A549 (cell line): Measurements from ENCODE around the gene OR6B2.

Source experiments
- CBX8 ChIP-seq: fragments of 200-600 bp; sonication (generic); IDR thresholded peaks from 2 replicates; pipeline ENCODE4 v1.6.1; 2016
- CHD2 ChIP-seq: fragments of 150-350 bp; IDR thresholded peaks from 2 replicates; pipeline ENCODE4 v1.6.1; 2014; ENCODE audit warnings: low read length; ENCODE audit not compliant: partially characterized antibody
- CTCF ChIP-seq: fragments of >200 bp; sonication (Bioruptor Twin); formaldehyde crosslinking; IDR thresholded peaks from 3 replicates; pipeline ENCODE4 v1.5.1; 2016
- ELK1 ChIP-seq: fragments of 150-350 bp; IDR thresholded peaks from 2 replicates; pipeline ENCODE4 v1.6.1; 2014; ENCODE audit warnings: low read depth, mild to moderate bottlenecking, low read length
- EP300 ChIP-seq, 2 experiments: fragments of >200 bp; sonication (Bioruptor Twin); formaldehyde crosslinking; IDR thresholded peaks; 2 replicates in 1 of 2; 3 replicates in 1 of 2; pipeline ENCODE4 v1.6.1; 2016 to 2017
- HES2 ChIP-seq: fragments of >200 bp; sonication (Bioruptor Twin); formaldehyde crosslinking; IDR thresholded peaks from 2 replicates; pipeline ENCODE4 v1.6.1; 2016
- HMGXB4 ChIP-seq: fragments of 250-450 bp; sonication (Bioruptor Pico); IDR thresholded peaks from 2 replicates; pipeline ENCODE4 v1.5.0; 2021; ENCODE audit warnings: mild to moderate bottlenecking, moderate library complexity, borderline replicate concordance
- POLR2A ChIP-seq: IDR thresholded peaks from 2 replicates; pipeline ENCODE4 v1.6.1; 2012; ENCODE audit warnings: mild to moderate bottlenecking, low read length
- RAD21 ChIP-seq, 2 experiments: fragments of >200 bp in 1 of 2; sonication (Bioruptor Twin) in 1 of 2; formaldehyde crosslinking in 1 of 2; IDR thresholded peaks in 1 of 2; conservative IDR thresholded peaks in 1 of 2; 2 replicates in 1 of 2; 3 replicates in 1 of 2; pipeline ENCODE4 v1.6.1; 2012 to 2018; ENCODE audit warnings: inconsistent platforms in 1 of 2
- REST ChIP-seq: fragments of 200-600 bp; sonication (generic); IDR thresholded peaks from 2 replicates; pipeline ENCODE4 v1.6.1; 2016; ENCODE audit warnings: antibody characterized with exemption, mild to moderate bottlenecking, moderate library complexity
- RFX5 ChIP-seq: fragments of 450-650 bp; IDR thresholded peaks from 2 replicates; pipeline ENCODE4 v1.7.1; 2014; ENCODE audit warnings: antibody characterized with exemption, mild to moderate bottlenecking, moderate library complexity
- USF2 ChIP-seq: fragments of 450-650 bp; IDR thresholded peaks from 2 replicates; pipeline ENCODE4 v1.6.1; 2014; ENCODE audit warnings: antibody characterized with exemption
- ZSCAN20 ChIP-seq: fragments of 250-450 bp; sonication (Bioruptor Pico); IDR thresholded peaks from 2 replicates; pipeline ENCODE4 v1.8.0; 2022; ENCODE audit warnings: mild to moderate bottlenecking, moderate library complexity

- TF ChIP-seq POLR2A, result no peak
- TF ChIP-seq CTCF, result no peak
- TF ChIP-seq USF2, result no peak
- TF ChIP-seq HMGXB4, result no peak
- no peak for TF ChIP-seq REST
- no peak for TF ChIP-seq ELK1
- TF ChIP-seq CHD2, result no peak
- TF ChIP-seq EP300 (IDR thresholded peaks at IDR 0.05), result no peak
- no peak for TF ChIP-seq HES2
- no peak for TF ChIP-seq RFX5
- TF ChIP-seq CBX8, result no peak
- TF ChIP-seq ZSCAN20 (CRISPR knock-in tag), result no peak
- no peak for TF ChIP-seq RAD21 (conservative IDR thresholded peaks at IDR 0.05 in 1 of 2, IDR thresholded peaks at IDR 0.05 in 1 of 2)
Observed at GRCh38 chr2:240045098-240045497, 14.9 kb upstream of the OR6B2 start.
